Neural progenitor cell (in vitro differentiated cells): ENCODE data around the gene PCGF6.

Experiments
- CTCF ChIP-seq: fragments of 200-600 bp; sonication (generic); IDR thresholded peaks from 2 replicates; pipeline ENCODE4 v1.5.1; 2017; ENCODE audit warnings: antibody characterized with exemption, mild to moderate bottlenecking
- EZH2 ChIP-seq: fragments of 200-600 bp; sonication (generic); IDR thresholded peaks from 2 replicates; pipeline ENCODE4 v1.6.1; 2017; ENCODE audit warnings: antibody characterized with exemption, mild to moderate bottlenecking, moderate library complexity
- EZH2phosphoT487 ChIP-seq: fragments of 200-600 bp; sonication (generic); IDR thresholded peaks from 2 replicates; pipeline ENCODE4 v1.6.1; 2017; ENCODE audit warnings: antibody characterized with exemption

DNA sequence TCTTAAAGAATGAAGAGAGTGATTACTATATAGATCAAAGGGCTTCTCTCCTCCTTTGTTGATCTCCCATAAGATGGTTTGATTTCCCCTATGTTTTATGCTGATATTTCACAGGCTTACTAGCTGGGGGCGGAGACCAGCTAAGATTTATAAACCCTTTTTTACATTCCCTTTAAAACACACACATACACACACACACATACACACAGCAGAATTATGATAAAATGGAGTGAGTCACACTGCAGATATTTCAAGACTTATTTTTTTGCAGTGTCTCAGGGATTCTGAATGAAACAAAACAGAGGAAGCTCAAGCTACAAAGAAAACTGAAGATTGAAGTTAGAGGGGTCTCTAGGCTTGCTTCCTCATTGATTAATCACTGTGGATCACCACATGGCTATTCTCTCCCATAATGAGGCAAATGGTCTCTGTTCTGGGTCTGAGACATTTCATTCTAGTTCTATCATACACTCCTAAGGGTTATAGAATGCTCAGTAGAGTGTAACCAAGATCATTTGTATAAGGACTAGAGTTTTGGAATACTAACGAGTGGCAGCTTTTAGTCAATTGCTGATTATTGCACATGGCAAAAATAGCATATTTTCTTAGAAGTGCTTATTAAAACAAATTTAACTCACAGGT, 55.4 kb downstream of the PCGF6 start:
- no peak for TF ChIP-seq CTCF
- no peak for TF ChIP-seq EZH2
- no peak for TF ChIP-seq EZH2phosphoT487
